GM12891 (cell line): ENCODE data around the gene TNPO1.

Source experiments
- POLR2A ChIP-seq: IDR thresholded peaks from 2 replicates; pipeline ENCODE4 v1.6.1; 2011; ENCODE audit warnings: low read depth, low read length, control low read depth
- POLR2AphosphoS5 ChIP-seq: IDR thresholded peaks from 2 replicates; pipeline ENCODE4 v1.6.1; 2011; ENCODE audit warnings: low read depth, low read length, control low read depth

DNA sequence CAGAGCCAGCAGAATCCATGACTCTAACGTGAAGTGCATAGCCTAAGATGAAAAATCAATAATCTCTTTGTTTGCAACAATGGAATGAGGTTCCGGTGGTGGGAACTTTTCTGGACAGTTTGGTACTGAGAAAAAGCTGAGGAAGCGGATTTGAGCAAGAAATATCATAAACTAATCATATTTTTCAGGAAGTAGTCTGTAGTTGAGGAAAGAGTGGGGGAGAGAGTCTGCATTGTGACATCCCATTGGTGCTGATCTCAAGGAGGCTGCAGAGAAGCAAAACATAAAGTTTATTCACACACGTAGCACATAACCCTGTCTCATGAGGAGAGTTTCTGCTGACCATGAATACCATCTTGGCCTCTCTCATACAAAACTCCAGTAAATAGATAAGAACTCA is 123.6 kb downstream of the TNPO1 start:
- no peak for TF ChIP-seq POLR2AphosphoS5
- TF ChIP-seq POLR2A: no peak
